Measurements from ENCODE around the gene AIRE.

AIRE gene

GRCh38 chr21:44329971-44330681 is 44.5 kb downstream of the AIRE start:
- DNase-seq (ENCODE audit: low spot score) = no peak
- TF ChIP-seq, protein P1, sequence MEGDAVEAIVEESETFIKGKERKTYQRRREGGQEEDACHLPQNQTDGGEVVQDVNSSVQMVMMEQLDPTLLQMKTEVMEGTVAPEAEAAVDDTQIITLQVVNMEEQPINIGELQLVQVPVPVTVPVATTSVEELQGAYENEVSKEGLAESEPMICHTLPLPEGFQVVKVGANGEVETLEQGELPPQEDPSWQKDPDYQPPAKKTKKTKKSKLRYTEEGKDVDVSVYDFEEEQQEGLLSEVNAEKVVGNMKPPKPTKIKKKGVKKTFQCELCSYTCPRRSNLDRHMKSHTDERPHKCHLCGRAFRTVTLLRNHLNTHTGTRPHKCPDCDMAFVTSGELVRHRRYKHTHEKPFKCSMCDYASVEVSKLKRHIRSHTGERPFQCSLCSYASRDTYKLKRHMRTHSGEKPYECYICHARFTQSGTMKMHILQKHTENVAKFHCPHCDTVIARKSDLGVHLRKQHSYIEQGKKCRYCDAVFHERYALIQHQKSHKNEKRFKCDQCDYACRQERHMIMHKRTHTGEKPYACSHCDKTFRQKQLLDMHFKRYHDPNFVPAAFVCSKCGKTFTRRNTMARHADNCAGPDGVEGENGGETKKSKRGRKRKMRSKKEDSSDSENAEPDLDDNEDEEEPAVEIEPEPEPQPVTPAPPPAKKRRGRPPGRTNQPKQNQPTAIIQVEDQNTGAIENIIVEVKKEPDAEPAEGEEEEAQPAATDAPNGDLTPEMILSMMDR (IDR thresholded peaks at IDR 0.05; ENCODE audit: extremely low read depth, missing control alignments) = no peak

- TF ChIP-seq, protein P1 (IDR thresholded peaks at IDR 0.05; ENCODE audit: extremely low read depth, missing control alignments) = no peak
- DNase-seq (ENCODE audit: low spot score) = no peak
These were observed 45.0 kb downstream of the AIRE start for GRCh38 chr21:44330698-44331097.

GRCh38 chr21:44331209-44331608 is 45.5 kb downstream of the AIRE start:
- no peak for DNase-seq (ENCODE audit: low spot score)
- TF ChIP-seq, protein P1 (IDR thresholded peaks at IDR 0.05; ENCODE audit: extremely low read depth, missing control alignments) = no peak

- TF ChIP-seq, protein P1 (IDR thresholded peaks at IDR 0.05; ENCODE audit: extremely low read depth, missing control alignments) = no peak
- no peak for DNase-seq (ENCODE audit: low spot score)
These were observed 46.1 kb downstream of the AIRE start for GRCh38 chr21:44331650-44332307.

- TF ChIP-seq, protein P1 (IDR thresholded peaks at IDR 0.05; ENCODE audit: extremely low read depth, missing control alignments) = no peak
- no peak for DNase-seq (ENCODE audit: low spot score)
These were observed 46.7 kb downstream of the AIRE start for GRCh38 chr21:44332383-44332782.

- no peak for DNase-seq (ENCODE audit: low spot score)
- TF ChIP-seq, protein P1 (IDR thresholded peaks at IDR 0.05; ENCODE audit: extremely low read depth, missing control alignments) = no peak
These were observed 47.3 kb downstream of the AIRE start for GRCh38 chr21:44332965-44333364.

- TF ChIP-seq, protein P1 (IDR thresholded peaks at IDR 0.05; ENCODE audit: extremely low read depth, missing control alignments) = no peak
- no peak for DNase-seq (ENCODE audit: low spot score)
These were observed 48.0 kb downstream of the AIRE start for GRCh38 chr21:44333509-44334328.
